Caki2 (cell line): Measurements from ENCODE around the gene SORCS1. TPM values are rescaled to one million over a fixed set of nuclear protein-coding genes. Genes with fewer than 3 reads are reported as not detected.

Experiments
- DNase-seq: peaks from one replicate; pipeline ENCODE4 v3.0.0-alpha.2; 2015; ENCODE audit warnings: low read depth
- in situ Hi-C: cut with HindIII; loops from 2 replicates; pipeline ENCODE4 v1.10.0; 2016; ENCODE audit warnings: low sequenced_read_pairs, low pct_unique_long_range_greater_than_20kb, mixed read lengths
- total RNA-seq: library from RNA; depleted of rRNA; stranded (reverse); fragments of >200 nt; shearing (Covaris generic); gene quantifications from 2 replicates; pipeline ENCODE4 v1.2.3, GENCODE V29; 2014; ENCODE audit warnings: low replicate concordance

The SORCS1 gene
- total RNA-seq, 1 experiment from 2014 or later: not detected

- in situ Hi-C loops: no loop called here
- no peak for DNase-seq
These were observed 37.9 kb downstream of the SORCS1 start for GRCh38 chr10:107126512-107127065.

- no peak for DNase-seq
- in situ Hi-C loops: no loop called here
These were observed 41.8 kb downstream of the SORCS1 start for GRCh38 chr10:107122703-107123102.

- in situ Hi-C loops: no loop called here
- no peak for DNase-seq
These were observed 45.6 kb downstream of the SORCS1 start for GRCh38 chr10:107118866-107119265.

GRCh38 chr10:107104026-107104652 lies 60.4 kb downstream of the SORCS1 start:
- no peak for DNase-seq
- in situ Hi-C loops: no loop called here

- DNase-seq: no peak
- in situ Hi-C loops: no loop called here
These were observed 61.1 kb downstream of the SORCS1 start for GRCh38 chr10:107103174-107104025.

GRCh38 chr10:107098326-107098725 lies 66.2 kb downstream of the SORCS1 start:
- in situ Hi-C loops: no loop called here
- no peak for DNase-seq

GRCh38 chr10:107094824-107095522 lies 69.5 kb downstream of the SORCS1 start:
- no peak for DNase-seq
- in situ Hi-C loops: no loop called here

GRCh38 chr10:107092321-107092720 lies 72.2 kb downstream of the SORCS1 start:
- in situ Hi-C loops: no loop called here

GRCh38 chr10:107091126-107091525 lies 73.4 kb downstream of the SORCS1 start:
- in situ Hi-C loops: no loop called here
- DNase-seq: no peak

More at GRCh38 chr10:107092321-107092720, 72.2 kb downstream of the SORCS1 start:
- DNase-seq: no peak

GRCh38 chr10:107085665-107086525 lies 78.6 kb downstream of the SORCS1 start:
- in situ Hi-C loops: no loop called here
- no peak for DNase-seq

- in situ Hi-C loops: no loop called here
- no peak for DNase-seq
These were observed 81.0 kb downstream of the SORCS1 start for GRCh38 chr10:107083388-107084009.

- DNase-seq: no peak
- in situ Hi-C loops: no loop called here
These were observed 82.9 kb downstream of the SORCS1 start for GRCh38 chr10:107081644-107082043.

- in situ Hi-C loops: no loop called here
- DNase-seq: no peak
These were observed 89.4 kb downstream of the SORCS1 start for GRCh38 chr10:107075117-107075516.

- in situ Hi-C loops: no loop called here
- DNase-seq: no peak
These were observed 91.7 kb downstream of the SORCS1 start for GRCh38 chr10:107072786-107073185.

- no peak for DNase-seq
- in situ Hi-C loops: no loop called here
These were observed 92.5 kb downstream of the SORCS1 start for GRCh38 chr10:107072028-107072427.

GRCh38 chr10:107071301-107071700 lies 93.2 kb downstream of the SORCS1 start:
- DNase-seq: no peak
- in situ Hi-C loops: no loop called here

- in situ Hi-C loops: no loop called here
- no peak for DNase-seq
These were observed 96.7 kb downstream of the SORCS1 start for GRCh38 chr10:107067843-107068242.

- no peak for DNase-seq
- in situ Hi-C loops: no loop called here
These were observed 100.4 kb downstream of the SORCS1 start for GRCh38 chr10:107064075-107064474.
